ENCODE results near the gene SHB. TPM values are rescaled to one million over a fixed set of nuclear protein-coding genes. Genes with fewer than 3 reads are reported as not detected.

Gene SHB
- total RNA-seq, 2 experiments from 2014 or later, result 1.1 to 1.2 TPM

DNA sequence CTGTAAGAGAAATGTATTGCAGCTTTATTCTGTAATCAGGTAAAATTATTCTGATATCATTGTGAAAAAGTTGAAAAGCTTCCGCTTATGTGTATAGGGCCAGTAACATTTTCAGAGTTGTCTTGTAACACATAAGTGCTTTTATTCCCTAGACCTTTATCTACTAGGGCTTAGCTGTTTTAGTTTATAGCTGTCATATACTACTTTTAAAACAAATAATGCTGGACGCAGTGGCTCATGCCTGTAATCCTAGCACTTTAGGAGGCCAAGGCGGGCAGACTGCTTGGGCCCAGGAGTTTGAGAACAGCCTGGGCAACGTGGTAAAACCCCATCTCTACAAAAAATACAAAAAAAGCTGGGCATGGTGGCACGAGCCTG, 198.2 kb downstream of the SHB start:
- Histone ChIP-seq H3K4me1 (ENCODE audit: insufficient read depth, low read length) (no peaks in the 10 kb centered on the region), H3K36me3 (ENCODE audit: insufficient read depth, low read length) (peaks cover 6% of the 10 kb centered on the region), H3K27ac (ENCODE audit: low read depth in 1 of 2, low read length in 2 of 2) (no peak overlapping the region), H3K9me3 (ENCODE audit: control insufficient read depth in 1 of 2, insufficient read depth in 1 of 2, low read length in 2 of 2) (no peaks in the 10 kb centered on the region), H3K27me3 (ENCODE audit: control insufficient read depth in 1 of 2, insufficient read depth in 2 of 2, low read length in 2 of 2) (no peaks in the 10 kb centered on the region), H3K4me3 (ENCODE audit: low read length) (no peak overlapping the region)
- Mint-ChIP-seq H3K9me3 (no peaks in the 10 kb centered on the region), H3K27ac (no peak overlapping the region), H3K27me3 (no peaks in the 10 kb centered on the region), H3K4me1 (ENCODE audit: low read depth) (no peaks in the 10 kb centered on the region), H3K36me3 (ENCODE audit: low read depth) (peaks cover 5% of the 10 kb centered on the region), H3K4me3 (no peak overlapping the region)
- CTCF ChIA-PET, result no interaction called here
- POLR2A ChIA-PET, result no interaction called here
- TF ChIP-seq, protein P1, sequence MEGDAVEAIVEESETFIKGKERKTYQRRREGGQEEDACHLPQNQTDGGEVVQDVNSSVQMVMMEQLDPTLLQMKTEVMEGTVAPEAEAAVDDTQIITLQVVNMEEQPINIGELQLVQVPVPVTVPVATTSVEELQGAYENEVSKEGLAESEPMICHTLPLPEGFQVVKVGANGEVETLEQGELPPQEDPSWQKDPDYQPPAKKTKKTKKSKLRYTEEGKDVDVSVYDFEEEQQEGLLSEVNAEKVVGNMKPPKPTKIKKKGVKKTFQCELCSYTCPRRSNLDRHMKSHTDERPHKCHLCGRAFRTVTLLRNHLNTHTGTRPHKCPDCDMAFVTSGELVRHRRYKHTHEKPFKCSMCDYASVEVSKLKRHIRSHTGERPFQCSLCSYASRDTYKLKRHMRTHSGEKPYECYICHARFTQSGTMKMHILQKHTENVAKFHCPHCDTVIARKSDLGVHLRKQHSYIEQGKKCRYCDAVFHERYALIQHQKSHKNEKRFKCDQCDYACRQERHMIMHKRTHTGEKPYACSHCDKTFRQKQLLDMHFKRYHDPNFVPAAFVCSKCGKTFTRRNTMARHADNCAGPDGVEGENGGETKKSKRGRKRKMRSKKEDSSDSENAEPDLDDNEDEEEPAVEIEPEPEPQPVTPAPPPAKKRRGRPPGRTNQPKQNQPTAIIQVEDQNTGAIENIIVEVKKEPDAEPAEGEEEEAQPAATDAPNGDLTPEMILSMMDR (IDR thresholded peaks at IDR 0.05), result no peak
- intact Hi-C loops (cut with DNase I, micrococcal nuclease), result loop anchor here in 1 of 2 experiments (10.0 kb wide), 1 partner anchor 64 kb away; no protein-coding TSS in a partner anchor
- no peak for ATAC-seq (ENCODE audit: poor library complexity)
- DNase-seq, result no peak

DNA sequence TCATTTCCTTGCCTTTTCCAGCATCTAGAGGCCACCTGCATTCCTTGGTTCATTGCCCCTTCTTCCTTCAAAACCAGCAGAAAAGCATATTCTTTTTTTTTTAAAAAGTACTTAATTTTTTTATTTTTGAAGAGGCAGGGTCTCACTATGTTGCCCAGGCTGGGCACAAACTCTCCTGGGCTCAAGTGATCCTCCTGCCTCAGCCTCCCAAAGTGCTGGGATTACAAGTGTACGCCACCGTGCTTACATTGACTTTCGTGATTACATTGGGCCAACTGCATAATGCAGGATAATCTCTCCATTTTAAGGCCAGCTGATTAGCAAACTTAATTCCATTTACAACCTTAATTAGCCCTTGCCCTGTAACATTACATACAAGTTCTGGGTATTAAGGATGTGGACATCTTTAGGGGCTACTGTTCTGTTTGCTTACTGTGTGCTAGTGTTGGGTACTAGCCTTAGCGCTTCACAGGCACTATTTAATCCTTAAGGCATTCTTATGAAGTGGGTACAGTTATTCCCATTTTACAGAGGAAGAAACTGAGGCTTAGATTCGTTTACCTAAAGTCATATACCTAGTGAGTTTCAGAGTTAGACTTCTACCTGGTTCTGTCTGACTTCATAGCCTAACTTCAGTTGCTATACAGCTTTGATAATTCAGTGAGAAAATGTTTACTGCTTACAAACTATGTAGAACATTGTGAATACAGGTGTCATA, 198.8 kb downstream of the SHB start:
- Histone ChIP-seq H3K4me1 (ENCODE audit: insufficient read depth, low read length) (no peaks in the 10 kb centered on the region), H3K27me3 (ENCODE audit: control insufficient read depth in 1 of 2, insufficient read depth in 2 of 2, low read length in 2 of 2) (no peaks in the 10 kb centered on the region), H3K4me3 (ENCODE audit: low read length) (no peak overlapping the region), H3K9me3 (ENCODE audit: control insufficient read depth in 1 of 2, insufficient read depth in 1 of 2, low read length in 2 of 2) (no peaks in the 10 kb centered on the region), H3K36me3 (ENCODE audit: insufficient read depth, low read length) (peaks cover 6% of the 10 kb centered on the region), H3K27ac (ENCODE audit: low read depth in 1 of 2, low read length in 2 of 2) (no peak overlapping the region)
- Mint-ChIP-seq H3K4me1 (ENCODE audit: low read depth) (no peaks in the 10 kb centered on the region), H3K9me3 (no peaks in the 10 kb centered on the region), H3K27ac (no peak overlapping the region), H3K27me3 (no peaks in the 10 kb centered on the region), H3K4me3 (no peak overlapping the region), H3K36me3 (ENCODE audit: low read depth) (peaks cover 6% of the 10 kb centered on the region)
- DNase-seq, result no peak
- ATAC-seq (ENCODE audit: poor library complexity), result no peak
- ChIA-PET CTCF (no interaction called here), POLR2A (no interaction called here)
- TF ChIP-seq, protein P1 (IDR thresholded peaks at IDR 0.05), result no peak
- intact Hi-C loops (cut with DNase I, micrococcal nuclease), result loop anchor here in 1 of 2 experiments (10.0 kb wide), 1 partner anchor 65 kb away; no protein-coding TSS in a partner anchor

Other genes starting within 250 kb of the SHB start
- 10 to 100 TPM; 13.3 to 13.8 TPM for gene SLC25A51, start 165.1 kb downstream of the SHB start, total RNA-seq